GM19438 (cell line): ENCODE results near the gene IFNG.
"Not testable (repeated sequence)": the region's sequence is repeated elsewhere in the genome, so short reads cannot be mapped to it uniquely, and the experiment has no call there.

Source experiments
- ATAC-seq: cut with Tn5 transposase; IDR thresholded peaks from one replicate; pipeline ENCODE4 v1.9.1; 2021; ENCODE audit warnings: low read depth; ENCODE audit not compliant: unreplicated experiment

Gene IFNG

DNA sequence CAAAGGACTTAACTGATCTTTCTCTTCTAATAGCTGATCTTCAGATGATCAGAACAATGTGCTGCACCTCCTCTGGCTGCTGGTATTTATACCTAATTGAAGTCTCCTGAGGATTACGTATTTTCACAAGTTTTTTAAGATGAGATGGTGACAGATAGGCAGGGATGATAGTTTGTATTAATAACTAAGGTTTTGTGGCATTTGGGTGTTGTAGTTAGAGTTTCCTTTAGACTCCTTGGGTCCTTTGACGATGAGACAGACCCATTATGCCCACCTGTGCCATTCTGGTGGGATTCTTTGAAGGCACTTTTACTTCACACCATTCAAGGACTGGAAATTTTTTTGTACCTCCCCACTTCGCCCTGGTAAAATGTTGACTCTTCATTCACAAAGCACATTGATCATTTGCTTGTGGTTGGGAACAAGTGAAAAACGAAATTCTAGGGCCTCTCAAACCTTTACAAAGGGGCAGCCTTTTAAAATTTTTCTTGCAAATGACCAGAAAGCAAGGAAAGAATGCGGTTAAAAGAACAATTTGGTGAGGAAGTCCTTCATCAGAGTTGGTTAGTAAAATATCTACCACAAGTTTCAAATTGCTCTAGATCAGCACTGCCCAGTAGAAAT, at the start of gene IFNG:
Gene IFNG, minus strand, starts transcription at position 60 of the 624 bp plus-strand sequence. CDS start 125 bp downstream, outside the sequence.
- peak; percentile 79 for ATAC-seq

DNA sequence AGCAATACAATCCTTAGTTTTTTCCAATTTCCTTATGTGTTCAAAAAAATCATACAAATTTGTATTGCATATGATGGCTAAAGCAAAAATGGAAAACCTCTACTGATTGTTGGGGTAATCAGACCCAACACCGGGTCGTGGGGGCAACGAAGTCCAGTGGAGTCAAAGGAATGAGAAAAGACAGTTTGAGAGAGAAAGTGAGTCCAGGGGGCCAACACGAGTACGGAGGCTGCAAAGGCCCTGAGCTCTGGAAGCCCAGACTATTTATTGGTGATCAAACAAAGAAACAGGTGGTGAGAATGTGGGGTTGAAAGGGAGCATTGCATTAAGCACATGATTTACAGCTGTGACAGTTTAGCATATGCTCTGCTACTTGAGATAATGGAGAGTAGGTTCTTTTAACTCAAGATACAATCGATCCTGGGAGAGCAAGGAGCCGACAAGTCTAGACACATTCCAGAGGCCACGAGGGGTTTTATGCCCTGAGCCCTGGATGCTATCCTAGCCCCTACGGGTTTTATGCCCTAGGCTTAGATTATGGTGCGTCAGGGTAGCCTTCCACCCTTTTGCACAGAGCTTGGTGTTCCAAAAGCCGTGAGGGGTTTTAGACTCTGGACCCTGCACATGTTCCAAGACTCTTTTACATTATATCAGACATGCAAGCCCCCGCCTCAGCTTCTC, 49.6 kb upstream of the IFNG start:
- not testable (repeated sequence) for ATAC-seq

DNA sequence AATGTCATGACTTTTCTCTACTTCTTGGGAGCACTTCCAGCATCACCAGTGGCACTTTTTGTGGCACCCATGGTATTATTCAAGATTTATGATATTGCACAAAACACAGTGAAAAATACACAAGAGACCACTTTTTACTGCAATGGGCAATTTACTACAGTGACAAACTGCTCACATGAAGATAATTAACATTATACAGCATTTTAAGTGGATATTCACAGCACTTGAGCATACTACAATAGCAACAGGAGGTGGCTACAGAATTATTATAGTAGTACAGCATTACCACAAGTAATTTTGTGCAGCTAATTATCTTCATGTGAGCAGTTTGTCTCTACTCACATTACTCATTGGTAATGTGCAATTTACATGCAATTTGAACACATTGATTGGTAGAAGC, 47.7 kb upstream of the IFNG start:
- no peak for ATAC-seq

DNA sequence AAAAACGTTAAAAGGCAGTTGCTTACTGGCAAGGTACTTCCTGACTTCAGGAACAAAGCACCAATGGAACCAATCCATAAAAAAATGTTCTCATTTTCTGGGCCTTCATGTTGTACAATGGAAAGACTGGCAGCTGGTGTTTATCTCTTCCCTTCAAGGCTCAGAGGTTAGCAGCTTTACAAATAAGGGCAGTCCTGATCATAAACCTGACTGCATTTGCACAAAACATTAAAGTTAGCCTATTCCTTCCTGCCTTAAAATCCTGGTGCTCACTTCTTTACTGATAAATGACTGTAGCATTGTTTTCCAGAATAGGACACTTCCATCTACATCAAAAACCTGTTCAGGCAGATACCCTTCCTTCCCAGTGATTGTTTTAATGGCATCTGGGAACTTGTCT, 46.9 kb upstream of the IFNG start:
- no peak for ATAC-seq

DNA sequence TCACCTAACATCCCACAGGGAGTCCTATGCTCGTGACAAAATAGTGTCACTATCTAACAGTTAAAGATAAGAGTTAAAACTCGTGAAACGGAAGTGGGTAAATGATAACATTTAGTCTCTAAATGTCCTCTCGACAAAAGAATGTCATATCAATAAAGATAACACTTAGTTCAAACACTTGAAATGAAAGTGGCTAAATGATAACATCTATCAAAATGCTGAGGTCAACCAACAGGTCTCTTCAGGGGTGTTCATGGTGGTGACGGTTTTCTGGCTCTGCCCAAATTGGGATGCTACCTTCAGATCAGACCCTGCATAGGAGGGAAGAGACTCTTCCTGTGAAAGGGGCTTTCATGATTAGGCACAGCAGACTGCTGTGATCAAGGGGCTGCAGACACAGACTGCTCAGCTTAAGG, 43.9 kb upstream of the IFNG start:
- ATAC-seq: no peak

DNA sequence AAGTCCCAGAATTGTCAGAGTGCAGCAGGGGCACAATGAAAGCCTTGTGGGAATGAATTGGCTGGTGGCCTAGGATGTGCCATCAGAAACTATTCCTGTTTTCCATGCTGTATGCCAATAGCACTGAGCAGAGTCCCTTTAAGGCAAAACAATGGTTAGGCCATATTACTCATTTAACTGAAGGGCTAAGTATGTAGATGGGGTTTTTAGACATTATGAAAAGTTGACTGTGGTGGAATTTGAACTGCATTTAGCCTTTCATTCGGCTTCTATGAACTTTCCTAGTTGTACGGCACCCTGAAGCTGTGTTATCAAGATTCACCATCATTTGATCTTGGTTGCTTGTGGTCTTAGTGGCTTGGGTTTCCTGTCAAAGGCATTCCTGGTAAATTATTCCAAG, 41.3 kb upstream of the IFNG start:
- no peak for ATAC-seq

DNA sequence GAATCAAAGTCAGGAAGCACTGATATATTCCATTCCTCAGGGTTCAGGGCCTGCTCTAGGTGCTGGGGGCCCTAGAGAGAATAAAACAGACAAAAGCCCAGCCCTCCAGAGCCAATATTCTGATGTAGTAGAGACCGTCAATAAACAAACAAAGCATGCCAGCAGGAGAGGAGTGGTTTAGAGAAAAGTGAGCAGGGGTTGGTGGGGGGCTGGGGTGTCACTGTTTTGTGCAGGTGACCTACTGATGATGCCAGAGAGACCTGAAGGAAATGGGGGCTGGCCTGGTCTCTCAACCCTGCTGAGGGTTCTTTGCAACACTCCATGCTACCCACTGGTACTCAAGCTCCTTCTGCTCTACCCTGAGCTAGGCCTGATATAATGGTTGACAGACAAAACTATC, 39.6 kb upstream of the IFNG start:
- no peak for ATAC-seq

DNA sequence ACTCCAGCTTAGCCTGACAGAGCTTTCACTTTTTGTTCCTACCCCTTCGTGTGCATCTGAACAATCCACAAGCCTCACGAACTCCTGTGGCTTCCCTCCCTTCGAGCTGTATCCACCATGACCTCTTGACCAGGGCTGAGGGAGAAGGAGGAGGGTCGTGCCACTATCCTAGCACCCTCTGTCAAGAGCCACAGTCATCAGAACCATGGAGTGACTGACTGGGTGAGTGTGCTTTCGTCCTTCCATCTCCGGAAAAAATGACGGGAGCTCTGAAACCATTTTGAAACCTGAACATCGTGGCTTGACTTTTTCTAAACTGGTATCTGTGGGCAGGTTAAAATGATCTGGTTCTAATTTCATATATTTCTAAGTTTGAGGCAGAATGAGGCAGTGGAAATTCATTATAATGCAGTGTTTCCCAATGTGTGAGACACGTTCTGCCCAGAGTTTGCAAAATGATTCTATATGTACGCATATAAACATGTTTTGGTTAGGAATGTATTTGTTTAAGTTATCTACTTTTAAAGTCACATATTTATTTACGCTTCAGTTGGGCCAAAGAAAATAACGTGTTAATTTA, 39.1 kb upstream of the IFNG start:
- ATAC-seq: no peak

DNA sequence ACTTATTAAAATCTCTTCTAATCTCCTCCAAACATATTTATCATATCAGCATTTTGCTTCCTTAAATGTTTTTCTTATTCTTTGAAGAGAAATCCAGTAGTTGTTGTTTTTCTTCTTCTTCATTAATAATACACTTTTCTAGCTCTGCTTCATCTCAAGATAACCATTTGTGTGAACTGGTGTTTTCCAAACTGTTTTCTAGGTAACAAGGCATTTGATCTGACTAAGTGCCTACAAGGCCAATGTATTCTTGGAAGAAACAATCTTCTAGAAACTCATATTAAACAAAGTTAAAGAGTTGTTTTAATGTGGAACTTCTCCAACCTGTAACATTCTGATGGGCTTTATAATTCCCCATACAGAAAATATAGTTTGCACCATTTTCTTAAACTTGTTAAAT, 30.8 kb upstream of the IFNG start:
- no peak for ATAC-seq

DNA sequence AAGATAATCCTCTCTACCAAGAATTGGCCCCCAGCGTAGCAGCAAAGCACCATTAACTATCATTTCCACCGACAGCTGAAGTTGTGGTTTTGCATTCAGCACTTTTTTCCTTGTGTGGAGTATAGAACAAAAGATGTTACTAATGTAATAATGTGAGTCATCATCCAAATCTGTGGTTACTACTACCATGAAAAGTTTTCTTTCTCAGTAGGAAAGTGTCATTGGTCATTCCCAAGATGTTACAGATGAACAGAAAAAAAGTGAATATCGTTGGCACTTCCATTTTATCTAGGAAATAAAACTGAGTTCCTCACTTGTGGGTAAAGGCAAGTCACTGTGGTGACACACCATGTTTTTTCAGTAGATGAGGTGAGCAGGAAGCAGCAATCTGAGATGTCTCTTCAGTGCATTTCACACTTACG, 30.3 kb upstream of the IFNG start:
- ATAC-seq: no peak

DNA sequence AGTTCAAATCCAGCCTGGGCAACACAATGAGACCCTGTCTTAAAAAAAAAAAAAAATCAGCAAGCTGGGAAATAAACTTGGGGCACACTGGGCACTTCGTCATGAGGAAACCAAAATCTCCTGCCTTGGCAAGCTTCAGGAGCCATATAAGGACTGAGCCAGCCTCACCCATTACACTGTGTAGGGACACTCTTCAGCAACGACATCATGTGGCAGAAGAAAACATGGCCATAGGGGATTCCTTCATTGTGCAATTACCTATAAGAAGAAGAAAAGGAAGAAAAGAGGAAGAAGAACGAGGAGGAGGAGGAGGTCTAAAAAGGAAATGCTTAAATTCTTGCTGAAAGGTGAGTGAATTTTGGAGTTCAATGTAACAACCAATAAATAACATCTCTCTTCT, 26.1 kb upstream of the IFNG start:
- ATAC-seq: no peak

DNA sequence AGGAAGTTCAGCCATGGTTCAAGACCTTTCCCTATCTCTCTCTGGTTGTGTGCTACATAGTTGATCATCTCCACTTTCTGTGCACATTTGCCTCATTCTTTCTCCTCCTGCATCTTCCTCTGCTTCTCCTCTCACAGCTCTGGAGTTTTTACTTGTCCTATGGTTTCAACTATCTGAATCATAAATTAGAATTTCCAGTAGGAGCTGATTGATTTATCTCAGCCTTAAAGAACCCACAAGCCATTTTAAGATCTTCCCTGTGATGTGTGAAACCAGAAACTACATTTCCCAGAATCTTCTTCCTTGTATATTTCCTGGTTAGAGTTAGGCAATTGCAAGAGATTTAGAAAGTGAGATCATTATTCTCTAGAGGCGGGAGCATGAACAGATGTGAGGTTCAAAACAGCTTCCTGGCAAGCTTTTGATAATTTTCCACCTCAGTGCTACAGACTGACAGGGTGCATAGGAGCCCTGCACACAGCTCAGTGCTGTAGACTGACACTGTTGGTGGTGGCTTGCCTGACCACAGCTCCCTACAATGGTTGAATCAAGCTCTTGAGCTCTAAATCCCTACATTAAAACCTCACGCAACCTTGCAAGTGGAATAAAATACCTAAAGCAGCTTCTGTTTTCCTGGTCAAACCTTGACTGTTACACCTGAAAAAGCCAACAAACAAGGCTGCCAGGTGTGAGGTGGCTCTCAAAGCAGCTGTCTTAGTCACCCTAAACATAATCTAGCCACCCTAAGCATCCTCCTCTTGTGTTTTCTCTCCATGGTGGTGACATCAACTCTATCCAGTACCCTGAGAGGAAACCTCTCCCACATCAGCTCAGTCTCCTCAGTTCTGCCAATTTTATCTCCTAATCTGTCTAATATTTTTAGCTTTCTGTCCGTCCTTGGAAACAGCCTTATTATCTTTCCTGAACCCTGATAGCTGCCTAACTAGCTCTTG, 21.5 kb upstream of the IFNG start:
- peak; percentile 71 for ATAC-seq

DNA sequence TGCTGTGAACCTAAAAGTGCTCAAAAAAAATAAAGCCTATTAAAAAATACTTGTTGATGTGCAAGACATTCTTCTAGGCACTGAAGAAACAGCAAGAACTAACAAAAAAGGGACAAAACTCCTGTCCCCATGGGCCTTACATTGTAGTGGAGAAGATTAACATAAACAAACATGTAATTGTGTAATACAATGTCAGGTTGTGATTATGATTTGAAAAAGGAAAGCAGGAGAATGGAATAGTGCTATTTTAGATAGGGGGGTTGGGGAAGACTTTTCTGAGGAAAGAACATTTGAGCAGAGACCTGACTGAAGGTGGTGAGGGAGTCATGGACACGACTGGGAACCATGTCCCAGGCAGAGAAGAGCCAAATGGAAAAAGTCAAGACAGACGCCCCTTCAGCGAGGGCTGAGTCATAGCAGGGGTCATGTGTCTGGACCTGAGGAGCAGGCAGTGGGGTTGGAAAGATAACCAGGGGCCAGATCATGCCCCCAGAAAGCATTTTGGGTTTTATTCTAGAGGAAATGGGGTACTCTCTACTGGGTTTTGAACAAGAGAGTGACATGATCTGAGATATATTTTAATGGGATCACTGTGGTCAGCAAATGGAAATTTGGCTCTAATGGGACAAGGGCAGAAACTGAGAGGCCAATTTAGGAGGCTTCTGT, 19.4 kb upstream of the IFNG start:
- no peak for ATAC-seq

DNA sequence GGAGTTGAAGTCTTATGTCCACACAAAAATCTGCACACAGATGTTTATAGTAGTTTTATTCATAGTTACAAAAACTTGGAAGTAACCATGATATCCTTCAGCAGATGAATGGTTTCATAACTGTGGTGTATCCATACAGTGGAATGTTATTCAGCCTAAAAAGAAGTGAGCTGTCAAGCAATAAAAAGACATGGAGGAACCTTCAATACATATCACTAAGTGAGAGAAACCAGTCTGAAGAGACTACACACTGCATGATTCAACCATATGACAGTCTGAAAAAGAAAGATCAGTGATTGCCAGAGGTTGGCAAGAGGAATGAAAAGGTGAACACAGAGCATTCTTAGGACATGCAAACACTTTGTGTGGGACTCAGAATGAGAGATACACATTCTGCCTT, 18.6 kb upstream of the IFNG start:
- no peak for ATAC-seq

DNA sequence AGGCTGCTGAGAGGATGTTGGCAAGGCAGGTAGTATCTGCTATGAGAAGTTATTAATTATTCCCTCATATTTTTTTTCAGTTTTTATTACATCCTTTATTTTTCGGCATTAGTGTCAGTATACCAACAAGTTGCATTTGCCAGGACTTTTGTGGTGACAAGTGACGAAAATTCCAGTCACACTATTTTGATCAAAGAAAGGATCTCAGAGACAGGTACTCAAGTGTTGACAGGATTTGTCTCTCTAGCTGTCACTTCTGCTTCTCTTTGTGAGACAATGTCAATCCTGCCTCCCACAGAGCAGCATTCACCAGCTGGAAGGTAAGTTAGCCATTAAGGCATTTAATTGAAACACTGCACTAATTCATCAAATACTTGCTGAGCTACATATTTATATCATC, 18.0 kb upstream of the IFNG start:
- ATAC-seq: no peak

DNA sequence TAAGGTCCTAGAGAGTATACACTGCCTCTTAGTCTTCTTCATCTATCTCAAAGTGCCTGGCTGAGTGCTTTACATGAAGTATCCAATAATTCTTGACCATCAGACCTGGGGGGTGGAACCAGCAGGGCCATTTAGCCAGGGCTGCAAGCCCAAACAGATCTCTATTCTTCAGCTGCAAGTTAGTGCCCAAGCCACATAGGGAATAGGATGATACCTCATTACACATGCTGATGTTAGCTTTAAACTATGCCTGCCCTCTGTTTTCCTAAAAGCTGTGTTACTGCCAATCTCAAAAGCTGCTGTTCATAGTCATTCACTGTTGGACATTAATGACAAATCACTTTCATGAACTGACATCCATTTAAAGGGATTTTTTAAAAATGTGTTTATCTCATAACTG, 16.7 kb upstream of the IFNG start:
- no peak for ATAC-seq

DNA sequence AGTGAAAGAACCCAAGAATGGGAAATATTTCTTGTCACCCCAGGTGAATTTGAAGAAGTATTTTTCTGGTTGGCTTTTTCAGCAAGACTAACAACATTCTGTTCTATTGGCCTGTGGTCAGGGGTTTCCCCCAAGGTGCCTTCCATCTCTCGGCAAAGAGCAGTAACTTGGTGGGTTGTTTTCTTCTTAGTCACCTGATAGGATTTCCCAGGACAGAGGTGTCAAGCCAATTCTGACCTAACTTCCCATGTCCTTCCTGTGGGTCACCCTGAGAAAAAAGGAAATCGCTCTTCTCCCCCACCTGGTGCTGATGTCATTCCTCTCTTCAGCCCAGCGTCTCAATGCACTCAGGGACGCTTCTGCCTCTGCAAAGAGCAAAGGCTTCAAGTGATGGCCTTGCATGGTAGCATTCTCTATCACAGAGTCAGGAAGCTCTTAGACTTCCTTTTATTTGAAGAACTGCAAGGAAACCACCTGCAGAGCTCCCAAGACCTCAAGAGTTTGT, 16.1 kb upstream of the IFNG start:
- ATAC-seq: peak; percentile 93

DNA sequence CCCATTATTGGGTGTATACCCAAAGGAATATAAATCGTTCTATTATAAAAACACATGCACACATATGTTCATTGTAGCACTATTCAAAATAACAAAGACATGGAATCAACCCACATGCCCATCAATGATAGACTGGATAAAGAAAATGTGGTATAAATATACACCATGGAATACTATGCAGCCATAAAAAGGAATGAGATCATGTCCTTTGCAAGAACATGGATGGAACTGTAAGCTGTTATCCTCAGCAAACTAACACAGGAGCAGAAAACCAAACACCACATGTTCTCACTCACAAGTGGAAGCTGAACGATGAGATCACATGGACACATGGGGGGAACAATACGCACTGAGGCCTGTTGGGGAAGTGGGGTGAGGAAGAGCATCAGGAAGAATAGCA, 15.2 kb upstream of the IFNG start:
- not testable (repeated sequence) for ATAC-seq

DNA sequence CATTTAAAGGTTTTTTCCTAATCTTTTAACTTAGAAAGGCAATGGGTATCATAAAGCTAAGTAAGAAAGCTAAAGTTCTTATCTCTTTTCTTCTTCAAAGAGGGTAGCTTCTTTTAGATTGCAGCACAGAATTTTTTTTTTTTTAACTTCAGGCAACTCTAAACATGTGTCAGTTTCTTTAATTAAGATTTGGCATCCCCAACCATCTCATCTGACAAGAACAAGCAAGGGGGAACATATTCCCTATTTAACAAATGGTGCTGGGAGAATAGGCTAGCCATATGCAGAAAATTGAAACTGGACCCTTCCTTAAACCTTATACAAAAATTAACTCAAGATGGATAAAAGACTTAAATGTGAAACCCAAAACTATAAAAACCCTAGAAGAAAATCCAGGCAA, 14.3 kb upstream of the IFNG start:
- no peak for ATAC-seq

DNA sequence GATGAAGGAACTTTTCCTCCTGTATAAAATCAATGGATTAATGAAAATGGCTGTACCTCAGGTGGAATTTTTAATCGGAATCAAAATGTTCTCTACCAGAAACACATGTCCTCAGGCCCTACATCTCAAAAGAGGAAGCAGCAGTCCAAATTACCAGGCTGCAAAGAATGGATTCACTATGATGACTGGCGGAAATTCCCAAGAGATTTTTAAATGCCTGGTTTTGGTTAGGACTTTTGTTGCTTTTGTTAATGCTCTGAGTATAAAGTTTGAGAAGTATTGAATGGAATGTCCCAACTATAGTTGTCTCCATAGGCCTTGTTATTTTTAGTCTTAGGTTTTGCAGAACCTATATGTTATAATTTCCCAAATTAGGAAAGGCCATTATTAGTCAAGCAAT, 11.2 kb upstream of the IFNG start:
- ATAC-seq: no peak
